Measurements from ENCODE around the gene CDH11. TPM values are rescaled to one million over a fixed set of nuclear protein-coding genes. Genes with fewer than 3 reads are reported as not detected.

Gene CDH11
- polyA plus RNA-seq, 1 experiment = 276 TPM

DNA sequence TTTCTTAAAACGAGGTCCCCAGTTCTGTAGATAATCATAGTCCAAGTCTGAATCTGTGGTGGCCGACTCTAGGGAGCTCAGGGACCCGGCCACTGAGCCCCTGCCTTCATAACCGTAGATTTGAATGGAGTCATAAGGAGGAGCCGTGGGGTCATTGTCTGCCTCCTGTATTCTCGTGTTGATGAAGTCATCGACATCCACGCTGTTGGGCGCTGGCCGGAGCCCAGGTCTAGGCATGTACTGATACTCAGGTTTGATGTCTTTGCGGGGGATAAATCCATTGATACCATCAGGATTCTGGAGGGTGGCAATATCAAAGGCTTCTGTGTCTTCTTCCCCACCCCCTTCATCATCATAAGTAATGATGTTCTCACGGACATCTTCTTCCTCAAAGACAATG lies 174.2 kb downstream of the CDH11 start:
- H3K4me3 ChIP-seq (ENCODE audit: low read depth, low read length) = no peak overlapping the region
- peaks cover 4% of the 10 kb centered on the region; the same call in 1 of the 2 replicates for H3K9me3 ChIP-seq (ENCODE audit: control insufficient read depth, insufficient read depth, low read length)
- TF ChIP-seq, protein P1, sequence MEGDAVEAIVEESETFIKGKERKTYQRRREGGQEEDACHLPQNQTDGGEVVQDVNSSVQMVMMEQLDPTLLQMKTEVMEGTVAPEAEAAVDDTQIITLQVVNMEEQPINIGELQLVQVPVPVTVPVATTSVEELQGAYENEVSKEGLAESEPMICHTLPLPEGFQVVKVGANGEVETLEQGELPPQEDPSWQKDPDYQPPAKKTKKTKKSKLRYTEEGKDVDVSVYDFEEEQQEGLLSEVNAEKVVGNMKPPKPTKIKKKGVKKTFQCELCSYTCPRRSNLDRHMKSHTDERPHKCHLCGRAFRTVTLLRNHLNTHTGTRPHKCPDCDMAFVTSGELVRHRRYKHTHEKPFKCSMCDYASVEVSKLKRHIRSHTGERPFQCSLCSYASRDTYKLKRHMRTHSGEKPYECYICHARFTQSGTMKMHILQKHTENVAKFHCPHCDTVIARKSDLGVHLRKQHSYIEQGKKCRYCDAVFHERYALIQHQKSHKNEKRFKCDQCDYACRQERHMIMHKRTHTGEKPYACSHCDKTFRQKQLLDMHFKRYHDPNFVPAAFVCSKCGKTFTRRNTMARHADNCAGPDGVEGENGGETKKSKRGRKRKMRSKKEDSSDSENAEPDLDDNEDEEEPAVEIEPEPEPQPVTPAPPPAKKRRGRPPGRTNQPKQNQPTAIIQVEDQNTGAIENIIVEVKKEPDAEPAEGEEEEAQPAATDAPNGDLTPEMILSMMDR (IDR thresholded peaks at IDR 0.05; ENCODE audit: low read depth, low read length) = no peak
- no peak overlapping the region for H3K27ac ChIP-seq (ENCODE audit: low read depth, low read length)
- DNase-seq (ENCODE audit: low read depth, low spot score) = no peak
- CTCF ChIA-PET = no interaction called here
- POLR2A ChIA-PET = no interaction called here
- no peaks in the 10 kb centered on the region for H3K27me3 ChIP-seq (ENCODE audit: control insufficient read depth, insufficient read depth, low read length)

DNA sequence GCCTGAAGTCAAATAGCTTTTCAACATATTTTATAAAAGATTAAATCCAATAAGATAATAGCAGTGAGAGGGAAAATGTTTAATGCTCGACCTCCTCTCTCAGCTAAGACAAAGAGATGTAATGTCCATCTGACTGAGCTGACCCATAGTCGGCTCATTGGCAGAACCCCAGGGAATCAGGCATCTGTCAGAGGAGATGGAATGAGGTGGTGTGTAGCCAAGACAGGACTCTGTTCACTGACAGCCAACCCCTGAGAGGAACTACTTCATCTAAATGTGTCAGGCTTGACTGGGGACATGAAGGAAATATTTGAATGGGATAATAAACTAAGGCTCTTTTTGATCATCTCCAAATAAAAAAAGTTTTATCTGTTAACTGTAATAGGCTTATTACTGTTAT lies 188.0 kb downstream of the CDH11 start:
- Histone ChIP-seq H3K4me3 (ENCODE audit: low read depth, low read length) (no peak overlapping the region), H3K27me3 (ENCODE audit: control insufficient read depth, insufficient read depth, low read length) (no peaks in the 10 kb centered on the region), H3K9me3 (ENCODE audit: control insufficient read depth, insufficient read depth, low read length) (peaks cover 4% of the 10 kb centered on the region), H3K27ac (ENCODE audit: low read depth, low read length) (no peak overlapping the region)
- TF ChIP-seq, protein P1 (IDR thresholded peaks at IDR 0.05; ENCODE audit: low read depth, low read length) = no peak
- DNase-seq (ENCODE audit: low read depth, low spot score) = no peak
- CTCF ChIA-PET = no interaction called here
- POLR2A ChIA-PET = no interaction called here

DNA sequence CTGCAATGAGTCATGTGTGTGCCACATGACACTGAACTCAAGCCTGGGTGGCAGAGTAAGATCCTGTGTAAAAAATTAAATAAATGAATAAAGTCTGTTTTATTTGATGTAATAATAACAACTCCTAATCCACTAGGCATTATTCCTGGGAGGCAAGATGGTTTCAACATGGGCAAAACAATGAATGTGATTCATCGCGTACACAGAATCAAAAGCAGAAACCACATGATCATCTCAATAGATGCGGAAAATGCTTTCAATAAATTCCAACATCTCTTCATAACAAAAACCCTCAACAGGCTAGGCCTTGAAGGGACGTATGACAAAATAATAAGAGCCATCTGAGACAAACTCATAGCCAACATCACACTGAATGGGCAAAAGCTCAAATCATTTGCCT lies 195.4 kb downstream of the CDH11 start:
- Histone ChIP-seq H3K27ac (ENCODE audit: low read depth, low read length) (no peak overlapping the region), H3K27me3 (ENCODE audit: control insufficient read depth, insufficient read depth, low read length) (no peaks in the 10 kb centered on the region), H3K4me3 (ENCODE audit: low read depth, low read length) (no peak overlapping the region), H3K9me3 (ENCODE audit: control insufficient read depth, insufficient read depth, low read length) (no peaks in the 10 kb centered on the region)
- no peak for DNase-seq (ENCODE audit: low read depth, low spot score)
- TF ChIP-seq, protein P1 (IDR thresholded peaks at IDR 0.05; ENCODE audit: low read depth, low read length) = no peak
- POLR2A ChIA-PET = no interaction called here
- CTCF ChIA-PET = no interaction called here

DNA sequence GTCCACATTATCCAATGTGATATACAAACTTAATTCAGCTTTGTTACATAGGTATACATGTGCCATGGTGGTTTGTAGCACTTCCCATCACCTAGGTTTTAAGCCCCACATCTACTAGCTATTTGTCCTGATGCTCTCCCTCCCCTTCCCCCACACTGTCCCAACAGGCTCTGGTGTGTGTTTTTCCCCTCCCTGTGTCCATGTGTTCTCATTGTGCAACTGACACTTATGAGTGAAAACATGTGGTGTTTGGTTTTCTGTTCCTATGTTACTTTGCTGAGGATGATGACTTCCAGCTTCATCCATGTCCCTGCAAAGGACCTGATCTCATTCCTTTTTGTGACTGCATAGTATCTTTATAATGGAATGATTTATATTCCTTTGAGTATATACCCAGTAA lies 196.7 kb downstream of the CDH11 start:
- Histone ChIP-seq H3K9me3 (ENCODE audit: control insufficient read depth, insufficient read depth, low read length) (no peaks in the 10 kb centered on the region), H3K27ac (ENCODE audit: low read depth, low read length) (no peak overlapping the region), H3K4me3 (ENCODE audit: low read depth, low read length) (no peak overlapping the region), H3K27me3 (ENCODE audit: control insufficient read depth, insufficient read depth, low read length) (no peaks in the 10 kb centered on the region)
- TF ChIP-seq, protein P1 (IDR thresholded peaks at IDR 0.05; ENCODE audit: low read depth, low read length) = no peak
- no peak for DNase-seq (ENCODE audit: low read depth, low spot score)
- CTCF ChIA-PET = interaction anchor here (1.3 kb wide), 1 partner anchor 15 kb away, joined by 3 read pairs; no protein-coding TSS in a partner anchor
- POLR2A ChIA-PET = no interaction called here

DNA sequence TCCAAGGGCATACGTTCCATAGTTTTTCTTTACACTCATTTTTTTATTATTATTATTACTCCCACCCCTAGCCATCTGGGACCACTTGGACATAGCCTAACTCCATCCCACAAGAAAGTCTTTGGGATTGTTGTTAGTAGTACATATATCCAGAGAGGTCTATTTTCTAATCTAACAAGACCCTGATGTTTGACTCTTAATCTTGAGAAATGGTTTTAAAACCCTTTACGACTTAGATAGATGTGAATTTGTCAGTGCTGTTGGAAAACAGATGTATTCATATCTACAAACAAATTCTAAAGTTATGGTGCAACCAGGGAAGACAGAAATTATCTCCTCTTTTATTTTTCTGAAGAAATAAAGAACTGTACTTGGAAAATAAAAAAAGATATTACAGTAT lies 197.8 kb downstream of the CDH11 start:
- POLR2A ChIA-PET = no interaction called here
- DNase-seq (ENCODE audit: low read depth, low spot score) = no peak
- Histone ChIP-seq H3K4me3 (ENCODE audit: low read depth, low read length) (no peak overlapping the region), H3K9me3 (ENCODE audit: control insufficient read depth, insufficient read depth, low read length) (no peaks in the 10 kb centered on the region), H3K27me3 (ENCODE audit: control insufficient read depth, insufficient read depth, low read length) (no peaks in the 10 kb centered on the region), H3K27ac (ENCODE audit: low read depth, low read length) (no peak overlapping the region)
- CTCF ChIA-PET = interaction anchor here (1.3 kb wide), 1 partner anchor 16 kb away, joined by 3 read pairs; no protein-coding TSS in a partner anchor
- TF ChIP-seq, protein P1 (IDR thresholded peaks at IDR 0.05; ENCODE audit: low read depth, low read length) = no peak

All from AG04450 (cell line).